ENCODE measurements around the gene HPS1.

The HPS1 gene

DNA sequence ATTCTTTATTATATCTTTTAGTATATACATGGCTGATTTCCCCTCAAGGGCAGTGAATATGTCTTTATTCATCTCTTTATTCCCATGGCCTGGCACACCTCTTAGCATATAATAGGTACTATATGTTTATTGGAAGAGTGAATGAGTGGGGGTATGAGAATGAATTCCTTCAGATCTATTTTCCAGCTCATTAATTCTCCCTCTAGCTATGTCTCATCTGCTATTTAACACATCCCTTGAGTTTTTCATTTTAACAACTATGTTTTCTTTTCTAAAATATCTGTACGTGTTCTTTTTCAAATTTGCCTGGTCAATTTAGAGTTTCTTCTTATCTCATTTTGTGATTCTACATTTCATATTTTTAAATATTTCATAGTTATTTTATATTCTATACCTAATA is 14.4 kb downstream of the HPS1 start:
- DNase-seq (ENCODE audit: low spot score): no peak
- FAIRE-seq: no peak

DNA sequence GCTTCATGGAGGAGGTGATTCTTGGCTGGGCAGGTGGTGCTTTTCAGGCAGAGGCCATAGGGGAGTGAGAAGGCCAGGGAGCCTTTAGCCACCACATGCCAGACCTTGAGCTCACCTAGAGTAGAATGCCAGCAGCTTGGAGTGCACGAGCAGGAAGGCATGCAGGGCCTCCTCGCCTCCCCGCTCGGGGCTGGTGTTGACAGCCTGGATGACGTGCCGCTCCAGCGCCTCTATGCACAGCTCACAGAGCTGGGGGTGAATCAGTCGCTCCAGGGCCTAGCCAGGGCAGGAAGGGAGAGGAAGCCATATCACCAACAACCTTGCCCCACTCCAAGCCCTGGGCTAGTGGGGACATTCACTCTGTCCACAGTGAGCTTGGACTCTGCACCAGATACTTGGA is 15.7 kb downstream of the HPS1 start:
- DNase-seq (ENCODE audit: low spot score) (peak; percentile 79), FAIRE-seq (peak; percentile 54)

DNA sequence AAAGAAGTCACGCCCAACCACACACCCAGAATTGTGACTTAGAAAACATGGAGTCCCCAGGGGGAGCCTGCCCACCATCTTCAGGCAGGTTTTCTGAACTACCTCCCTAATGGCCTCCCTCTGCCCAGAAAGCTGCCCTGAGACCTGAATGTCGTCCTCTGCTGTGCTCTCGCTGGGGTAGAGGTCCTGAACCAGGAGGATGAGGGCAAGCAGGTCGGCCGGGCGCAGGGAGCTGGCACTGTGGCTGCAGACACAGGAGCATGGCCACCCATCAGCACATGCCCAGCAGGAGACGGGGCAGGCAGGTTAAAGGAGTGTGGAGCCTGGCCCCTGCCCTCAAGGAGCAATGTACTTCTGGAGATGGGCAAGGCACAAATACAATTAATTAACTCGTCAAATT is 16.3 kb downstream of the HPS1 start:
- DNase-seq (ENCODE audit: low spot score): no peak
- no peak for FAIRE-seq

DNA sequence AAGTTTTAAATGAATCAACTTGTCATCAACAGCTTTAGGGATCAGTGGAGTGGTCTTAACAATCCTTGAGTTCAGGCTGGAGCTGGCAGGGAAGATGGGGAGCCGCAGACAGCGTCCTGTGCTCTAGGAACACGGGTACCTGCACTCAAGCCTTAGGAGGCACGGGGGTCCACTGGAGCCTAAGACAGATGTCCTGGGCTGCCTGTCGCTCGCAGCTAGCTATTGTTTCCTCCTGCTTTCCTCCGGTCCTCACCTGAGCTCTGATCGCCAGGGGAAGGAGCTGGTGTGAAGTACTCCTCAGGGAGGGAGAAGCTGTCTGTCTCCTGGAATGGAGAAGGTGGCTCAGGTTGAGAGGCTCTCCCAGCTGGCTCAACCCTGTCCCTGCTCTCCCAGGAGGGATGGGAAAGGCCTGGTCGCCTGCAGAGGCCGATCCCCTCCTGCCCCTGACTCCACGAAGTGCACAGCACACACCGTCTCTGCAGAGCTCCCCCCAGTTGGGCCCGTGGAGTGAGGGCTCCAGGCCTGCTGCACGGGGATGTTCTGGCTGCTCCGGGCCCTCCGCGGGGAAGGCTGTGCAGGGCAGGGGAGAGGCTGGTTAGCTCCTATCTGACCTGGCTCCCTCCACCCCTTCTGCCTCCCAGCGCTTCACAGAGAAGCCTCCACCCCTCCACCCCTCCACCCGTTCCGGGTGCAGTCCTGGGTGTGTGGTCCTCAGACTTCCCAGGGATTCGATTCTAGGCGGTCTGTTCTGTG is 17.2 kb downstream of the HPS1 start:
- DNase-seq (ENCODE audit: low spot score) (no peak), FAIRE-seq (no peak)

DNA sequence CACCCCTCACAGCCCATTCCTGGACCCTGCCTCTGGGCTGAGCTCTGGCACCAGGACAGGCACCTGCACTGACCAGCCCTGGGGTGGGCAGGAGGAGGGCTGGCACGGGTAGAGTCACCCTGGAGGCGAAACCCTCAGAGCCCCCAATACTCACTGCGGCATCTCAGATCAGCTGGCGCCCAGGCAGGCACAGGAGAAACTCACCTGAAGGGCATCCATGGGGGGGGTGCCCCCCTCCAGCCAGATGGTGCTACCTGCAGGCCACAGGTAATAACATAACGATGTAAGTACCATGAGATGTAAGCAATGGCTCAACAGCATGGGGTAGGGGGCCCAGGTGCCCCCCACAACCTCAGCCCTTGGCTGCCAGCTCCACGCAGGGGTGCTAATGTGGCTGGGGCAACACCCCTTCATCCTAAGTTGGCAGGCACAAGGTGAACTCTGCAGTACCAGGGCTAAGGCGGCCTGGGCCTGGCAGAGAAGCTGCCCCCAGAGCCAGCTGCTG is 19.7 kb downstream of the HPS1 start:
- FAIRE-seq: no peak
- no peak for DNase-seq (ENCODE audit: low spot score)

DNA sequence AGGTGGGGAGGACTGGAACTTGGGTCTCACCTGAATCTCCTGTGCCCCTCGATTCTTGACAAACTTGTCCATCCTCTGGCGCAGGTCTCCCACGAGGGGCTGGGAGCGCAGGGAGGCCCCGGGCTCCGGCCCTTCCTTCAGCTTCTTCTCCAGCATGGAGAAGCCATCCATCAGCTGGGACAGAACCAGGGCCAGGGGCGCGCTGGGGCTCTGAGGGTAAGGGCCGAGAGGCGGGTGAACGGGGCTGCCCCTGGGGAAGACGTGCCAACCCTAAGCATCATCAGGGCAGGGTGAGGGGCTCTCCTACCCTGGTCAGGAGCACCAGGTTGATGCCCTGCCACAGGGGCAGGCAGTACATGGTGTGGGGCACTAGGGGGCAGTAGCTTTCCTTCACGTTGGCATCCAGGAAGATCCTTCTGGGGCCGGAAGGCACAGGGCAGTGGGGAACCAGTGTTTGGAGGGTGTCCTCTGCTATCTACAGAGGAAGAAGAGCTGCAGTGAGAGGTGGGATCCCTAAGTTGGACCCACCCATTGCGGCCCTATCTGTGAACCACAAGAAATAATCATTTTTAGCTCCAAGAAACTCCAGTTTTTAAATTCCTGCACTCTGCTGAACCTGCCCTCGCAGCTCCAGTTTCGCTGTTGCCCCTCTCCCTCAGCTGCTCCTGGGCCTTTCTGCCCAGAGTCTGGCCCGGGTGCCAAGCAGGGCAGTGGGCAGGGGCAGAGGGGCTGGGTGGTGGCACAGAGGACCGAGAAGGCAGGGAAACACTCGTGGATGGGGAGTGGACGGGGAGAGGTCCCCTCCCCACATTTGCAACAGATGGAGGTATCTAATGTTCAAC is 21.0 kb downstream of the HPS1 start:
- DNase-seq (ENCODE audit: low spot score): peak; percentile 37
- no peak for FAIRE-seq

DNA sequence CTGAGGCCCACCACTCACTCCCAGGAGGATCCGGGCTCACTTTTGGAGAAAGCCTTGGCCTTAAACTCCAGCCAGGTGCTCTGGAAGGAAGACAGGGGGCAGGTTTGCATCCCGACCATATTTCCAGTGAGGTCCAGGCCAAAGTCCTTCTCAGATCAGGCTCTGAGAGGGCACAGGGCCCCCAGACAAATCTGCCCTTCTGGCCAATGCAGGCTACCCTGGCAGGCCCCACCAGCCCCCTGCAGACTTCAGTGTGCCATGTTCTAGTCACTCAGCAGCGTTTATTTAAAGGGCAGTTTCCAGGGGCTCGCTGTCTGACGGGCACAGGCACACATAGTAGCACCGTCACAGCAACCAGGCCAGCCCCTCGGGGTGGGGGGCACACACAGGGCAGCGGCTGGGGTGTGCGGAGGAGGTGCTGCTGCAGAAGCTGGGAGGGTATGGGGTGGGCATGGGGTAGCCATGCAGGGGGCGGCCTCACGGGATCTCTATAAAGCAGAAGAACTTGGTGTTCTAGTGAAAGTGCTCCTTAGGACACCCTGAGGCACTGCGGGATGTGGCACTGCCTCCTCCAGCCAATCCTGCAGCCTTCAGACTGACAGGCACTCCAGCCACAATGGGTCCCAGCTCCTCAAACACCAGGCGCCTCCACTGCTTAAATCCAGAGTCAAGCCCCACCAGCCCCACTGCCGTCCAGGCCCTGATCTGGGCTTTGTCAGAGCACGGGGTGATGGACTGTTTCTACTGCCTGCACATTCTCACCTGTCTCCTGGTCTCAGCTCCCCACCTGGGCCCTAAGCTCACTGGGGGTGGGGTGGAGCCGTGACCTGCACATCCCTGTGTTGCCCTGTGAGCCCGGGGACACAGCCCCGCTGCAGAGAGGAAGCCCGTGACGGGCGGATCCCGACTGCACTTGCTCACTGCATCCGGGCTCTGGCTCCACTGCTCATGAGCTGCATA is 22.2 kb downstream of the HPS1 start:
- FAIRE-seq: no peak
- DNase-seq (ENCODE audit: low spot score): no peak

DNA sequence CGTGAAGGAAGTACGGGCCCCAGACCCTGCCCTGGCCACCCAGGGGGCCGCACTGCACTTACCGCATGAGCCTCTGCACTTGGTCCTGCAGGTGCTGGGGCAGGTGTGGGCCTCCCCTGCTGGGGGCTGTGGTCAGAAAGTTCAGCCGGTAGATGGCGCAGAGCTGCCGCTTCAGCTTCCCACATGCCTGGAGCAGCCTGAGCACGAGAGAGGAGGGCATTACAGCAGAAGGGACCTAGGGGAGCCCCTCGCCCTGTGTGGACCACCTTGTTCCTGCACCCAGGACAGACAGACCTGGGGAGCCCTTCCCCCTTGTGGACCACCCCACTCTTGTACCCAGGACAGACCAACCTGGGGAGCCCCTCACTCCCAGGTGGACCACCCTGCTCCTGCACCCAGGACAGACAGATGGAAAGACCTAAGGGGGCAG is 23.0 kb downstream of the HPS1 start:
- DNase-seq (ENCODE audit: low spot score): no peak
- FAIRE-seq: no peak

DNA sequence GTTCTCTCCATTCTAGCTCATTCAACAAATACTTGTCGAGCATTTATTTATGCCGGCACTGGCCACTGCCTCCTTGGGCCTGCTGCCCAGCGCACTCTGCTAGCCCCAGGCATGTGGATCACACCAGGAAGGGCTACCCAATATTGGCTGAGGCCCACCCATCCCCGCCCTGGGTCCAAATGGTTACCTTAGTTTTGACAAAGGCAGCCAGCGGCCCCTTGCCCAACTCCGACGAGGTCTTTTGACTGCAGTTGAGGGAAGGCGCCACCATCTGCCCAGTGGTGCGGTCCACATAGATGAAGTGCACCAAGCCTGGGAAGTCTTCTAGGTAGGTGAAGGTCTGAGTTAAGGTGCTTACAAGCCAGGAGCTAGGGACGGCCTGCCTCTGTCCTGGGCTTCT is 24.6 kb downstream of the HPS1 start:
- FAIRE-seq: no peak
- no peak for DNase-seq (ENCODE audit: low spot score)

DNA sequence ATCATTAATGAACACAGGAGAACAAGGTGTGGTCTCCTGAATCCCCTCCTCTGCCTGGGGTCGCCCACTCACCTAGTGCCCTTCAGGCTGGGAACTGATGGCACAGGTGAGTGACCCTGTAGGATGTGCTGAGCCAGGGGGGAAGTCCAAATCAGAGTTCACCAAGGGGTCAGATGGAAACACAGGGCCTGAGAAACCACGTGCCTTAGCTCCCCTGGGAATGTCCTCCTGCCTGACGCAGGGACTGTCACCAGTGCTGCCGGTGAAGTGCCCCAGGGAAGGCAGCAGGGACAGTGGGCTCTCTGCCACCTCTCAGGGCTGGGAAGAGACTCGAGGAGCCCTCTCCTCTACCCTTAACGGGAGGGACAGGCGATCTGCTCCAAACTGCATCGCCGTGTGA is 25.9 kb downstream of the HPS1 start:
- FAIRE-seq (no peak), DNase-seq (ENCODE audit: low spot score) (no peak)

DNA sequence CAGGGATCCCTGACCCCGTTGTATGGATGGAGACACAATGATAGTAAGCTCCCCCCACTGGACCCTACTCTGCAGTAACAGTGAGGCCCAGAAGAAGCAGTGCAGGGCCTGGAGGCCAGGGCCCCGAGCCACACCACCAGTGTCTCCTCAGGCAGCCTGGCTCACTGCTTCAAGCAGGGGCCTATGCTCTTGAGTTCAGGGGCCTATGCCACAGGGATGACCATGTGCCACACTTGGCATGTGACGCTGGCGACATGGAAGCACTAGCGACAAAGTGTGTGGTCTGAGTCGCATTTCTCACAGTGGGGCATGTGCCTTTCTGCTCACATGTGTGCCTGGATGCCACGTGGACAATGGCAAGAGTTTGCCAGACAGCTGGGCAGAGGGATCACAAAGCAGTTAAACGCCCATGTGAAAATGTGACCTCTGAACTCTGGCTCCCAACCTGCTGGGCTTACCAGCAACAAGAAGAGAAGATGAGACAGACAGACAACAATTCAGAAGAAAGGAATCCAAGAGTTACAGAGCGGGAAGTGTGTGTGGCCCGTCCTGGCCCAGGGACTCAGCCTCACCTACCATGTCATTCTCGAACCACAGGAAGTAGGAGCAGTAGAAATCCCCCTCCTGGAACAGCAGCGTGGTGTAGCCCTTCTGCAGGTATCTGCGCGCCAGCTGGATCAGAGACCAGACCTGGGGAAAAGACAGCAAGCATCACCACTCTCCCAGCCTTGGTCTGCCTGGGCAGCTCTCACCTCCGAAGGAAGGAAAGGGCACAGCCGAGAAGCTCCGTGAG is 27.1 kb downstream of the HPS1 start:
- FAIRE-seq: no peak

DNA sequence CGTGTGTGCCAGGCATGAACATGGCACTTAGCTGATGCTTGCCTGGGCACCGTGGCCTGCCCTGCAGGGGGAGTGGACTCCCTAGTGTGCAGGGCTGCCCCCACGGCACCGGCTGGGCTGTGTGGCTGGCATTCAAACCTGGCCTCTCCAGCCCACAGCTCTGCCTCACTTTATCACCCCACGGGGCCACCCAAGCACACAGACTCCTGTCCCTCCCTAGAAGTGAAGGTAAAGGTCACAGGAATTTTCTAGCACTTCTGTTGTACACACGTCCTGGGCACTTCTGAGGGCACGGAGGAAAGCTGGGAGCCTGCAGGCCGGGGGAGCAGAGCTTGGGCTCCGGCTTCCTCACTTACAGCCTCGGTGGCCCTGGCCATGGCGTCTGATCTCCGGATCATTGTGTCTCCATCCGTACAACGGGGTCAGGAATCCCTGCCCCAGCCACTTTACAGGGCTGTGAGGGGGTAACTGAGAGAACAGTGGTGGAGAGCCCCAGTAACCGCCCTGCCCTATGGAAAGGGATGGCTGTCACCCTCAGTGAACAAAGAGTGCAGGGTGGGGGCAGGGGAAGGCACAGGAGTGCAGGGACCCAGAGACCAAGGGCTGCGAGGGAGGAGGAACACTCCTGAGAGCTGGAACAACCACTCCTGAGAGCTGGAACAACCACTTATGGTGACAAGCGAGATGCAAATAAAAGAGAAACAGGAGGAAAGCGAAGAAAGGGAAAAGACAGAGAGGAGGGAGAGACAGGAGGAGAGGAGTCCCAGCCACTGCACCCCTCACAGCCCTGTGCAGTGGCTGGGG is 27.9 kb downstream of the HPS1 start:
- no peak for FAIRE-seq

More for the DNA sequence above, 27.1 kb downstream of the HPS1 start:
- DNase-seq (ENCODE audit: low spot score): no peak

DNA sequence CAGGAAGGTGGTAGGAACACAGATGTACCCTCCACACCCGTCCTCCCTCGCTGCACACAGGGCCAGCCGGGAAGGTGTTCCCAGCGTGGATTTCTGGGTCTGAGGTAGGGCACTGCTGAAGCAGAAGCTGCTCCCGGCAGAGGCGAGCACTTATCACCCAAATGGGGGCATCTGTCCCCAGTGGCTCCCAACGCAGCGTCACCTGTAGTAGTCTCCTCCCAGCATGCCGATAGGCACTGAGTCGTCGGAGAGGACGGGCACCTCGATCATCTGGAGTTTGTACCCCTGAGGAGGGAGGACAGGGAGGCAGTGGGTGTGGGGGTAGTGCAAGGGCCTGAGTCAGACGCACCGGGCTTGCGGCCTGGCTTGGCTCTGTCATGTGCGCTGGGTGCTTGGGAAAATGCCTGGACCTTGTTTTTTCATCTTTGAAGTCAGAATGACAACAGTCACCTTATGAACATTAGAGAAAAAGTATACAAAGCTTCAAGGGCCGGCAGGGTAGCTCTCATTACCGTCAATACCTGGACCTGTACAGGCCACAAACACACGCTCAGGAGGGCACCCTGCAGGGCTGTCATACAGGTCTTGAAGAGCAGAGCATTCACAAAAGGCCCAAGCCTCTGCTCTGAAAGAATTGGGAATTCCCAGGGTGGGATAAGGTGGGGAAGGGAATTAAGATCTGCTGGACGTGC is 28.6 kb downstream of the HPS1 start:
- DNase-seq (ENCODE audit: low spot score) (no peak), FAIRE-seq (no peak)

More for the DNA sequence above, 27.9 kb downstream of the HPS1 start:
- no peak for DNase-seq (ENCODE audit: low spot score)

DNA sequence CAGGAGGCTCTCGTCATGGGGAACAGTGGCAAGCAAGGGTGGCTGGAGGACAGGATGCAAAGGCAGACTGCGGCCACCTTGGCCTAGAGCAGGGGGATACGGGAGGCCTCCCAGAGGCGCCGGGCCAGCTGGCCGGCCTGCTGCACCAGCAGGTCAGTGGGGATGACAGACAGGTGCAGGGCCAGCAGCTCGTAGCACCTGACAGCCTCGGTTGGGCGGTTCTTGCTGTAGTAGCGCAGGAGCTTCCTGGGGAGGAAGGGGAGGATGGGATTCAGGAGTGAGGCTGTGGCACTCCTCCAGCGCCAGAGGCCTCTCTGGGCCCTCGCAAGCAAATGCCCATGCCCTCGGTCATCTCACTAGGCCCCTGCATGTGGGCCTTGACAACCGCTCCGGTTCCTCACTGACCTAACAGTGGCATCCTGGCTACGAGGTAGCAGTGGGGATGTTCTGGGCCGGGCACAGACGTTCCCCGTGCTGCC is 29.2 kb downstream of the HPS1 start:
- DNase-seq (ENCODE audit: low spot score) (no peak), FAIRE-seq (no peak)

DNA sequence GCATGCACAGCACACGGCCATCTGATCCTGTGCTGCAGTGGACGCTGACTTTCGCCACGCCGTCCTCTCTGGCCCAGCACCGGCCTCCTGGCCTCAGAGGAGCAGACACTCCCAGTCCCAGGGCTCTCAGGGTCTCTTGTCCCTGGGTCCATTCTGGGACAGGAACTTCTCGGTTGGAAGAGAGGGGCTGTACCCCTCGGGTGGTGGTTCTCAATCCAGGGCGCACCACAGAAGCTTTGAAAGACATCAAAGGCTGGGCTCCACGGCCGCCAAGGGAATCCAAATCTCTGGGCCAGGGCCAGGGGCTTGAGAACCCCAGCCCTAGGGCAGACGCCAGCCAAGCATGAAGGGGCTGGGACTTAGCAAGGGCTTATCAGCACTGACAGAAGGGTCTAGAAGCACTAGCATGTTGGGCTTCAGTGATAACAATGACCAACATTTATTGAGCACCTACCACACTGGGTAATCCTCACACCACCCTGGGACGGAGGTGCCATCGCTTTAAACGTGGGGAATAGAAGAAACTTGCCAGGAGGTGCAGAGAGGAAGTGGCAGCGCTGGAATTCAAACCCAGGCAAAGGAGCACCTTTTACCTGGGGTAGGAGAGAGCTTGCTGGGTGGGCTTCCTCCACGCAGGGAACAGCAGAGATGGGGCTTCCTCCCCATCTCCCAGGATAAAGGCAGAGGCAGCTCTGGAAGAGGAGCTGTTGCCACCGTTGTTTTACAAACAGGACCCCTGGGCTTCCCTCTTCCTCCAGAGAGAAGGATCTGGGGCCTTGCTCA is 29.9 kb downstream of the HPS1 start:
- DNase-seq (ENCODE audit: low spot score): no peak
- FAIRE-seq: no peak

DNA sequence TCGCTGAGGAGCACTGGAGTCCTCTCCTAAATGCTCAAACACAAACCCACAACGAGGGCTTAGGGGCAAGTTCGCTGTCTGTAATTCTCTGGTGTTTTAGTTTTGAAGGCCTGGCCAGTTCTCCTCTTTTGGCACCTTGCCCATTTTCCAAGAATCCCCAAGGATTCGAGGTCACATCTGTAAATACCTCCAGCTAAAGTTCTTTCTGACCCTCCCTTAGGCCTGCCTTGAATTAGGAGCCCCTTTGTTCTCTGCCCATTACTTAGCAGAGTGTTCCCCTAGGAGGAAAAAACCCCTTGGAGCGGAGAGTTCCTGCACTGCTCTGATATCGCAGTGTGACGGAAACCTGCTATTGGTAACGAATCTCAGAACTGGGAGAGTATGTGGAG is 31.0 kb downstream of the HPS1 start:
- FAIRE-seq: no peak
- DNase-seq (ENCODE audit: low spot score): no peak

DNA sequence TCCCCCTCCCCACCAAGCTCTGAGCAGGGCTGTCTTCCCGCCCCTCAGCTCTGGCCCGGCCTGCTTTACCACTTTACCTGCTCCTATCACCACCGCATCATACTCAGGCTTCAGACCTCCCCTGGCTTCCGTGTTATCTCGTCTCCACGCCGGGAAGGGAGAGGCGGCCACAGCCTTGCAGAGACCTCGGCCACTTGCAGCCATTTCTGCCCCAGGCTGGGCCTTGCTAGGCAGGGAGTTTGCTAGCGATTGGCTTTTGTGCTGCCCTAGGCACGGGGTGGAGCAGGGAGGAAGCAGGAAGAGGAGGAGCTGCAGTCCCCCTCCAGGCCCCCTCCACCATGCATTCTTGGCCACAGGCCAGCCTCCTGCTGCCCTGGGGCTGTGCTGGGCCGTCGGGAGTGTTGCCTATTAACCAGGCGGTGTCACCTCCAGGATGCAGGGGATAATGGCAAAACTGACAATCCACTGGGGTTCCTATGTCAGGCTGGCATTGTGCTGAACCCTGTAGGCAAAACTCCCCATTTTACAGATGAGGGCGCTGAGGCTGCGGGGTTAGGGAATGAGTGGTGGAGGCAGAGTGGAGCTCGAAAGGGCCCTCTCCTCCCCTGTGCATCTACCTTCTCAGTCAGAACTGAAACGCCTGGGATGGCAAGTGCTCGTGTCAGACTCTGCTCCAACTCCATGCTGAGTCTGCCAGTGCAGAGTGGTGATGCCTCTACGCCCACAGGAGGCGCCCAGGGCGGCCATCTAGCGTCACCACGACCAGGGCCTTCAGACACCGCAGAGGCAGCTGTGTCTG is 31.6 kb downstream of the HPS1 start, which contains the start of gene PYROXD2:
PYROXD2 (minus strand) TSS at position 251 of the 799 bp plus-strand sequence; CDS start at position 204, 47 bp downstream.
- peak; percentile 89 for DNase-seq (ENCODE audit: low spot score)

More for the DNA sequence above, 31.6 kb downstream of the HPS1 start, which contains the start of gene PYROXD2:
- peak; percentile 91 for FAIRE-seq
